K562 (cell line): Measurements from ENCODE around the gene CS. TPM values are rescaled to one million over a fixed set of nuclear protein-coding genes. Genes with fewer than 3 reads are reported as not detected.

Source experiments
- ATAC-seq: fragments of 200-7000 bp; cut with Tn5 transposase; 3 replicates; pipeline ENCODE4 v1.9.1; 2020; ENCODE audit warnings: moderate library complexity
- BruUV-seq: library from RNA; stranded (reverse); fragments of 400-500 nt; replicated peaks from 2 replicates; lab custom pipeline; 2021; lab: Mats Ljungman, UMichigan
- CTCF ChIA-PET: fragments of 300-600 bp; formaldehyde crosslinking; extraction: SDS; loops from one replicate; lab custom pipeline; 2021; ENCODE audit warnings: low intra/inter-chr PET ratio; lab: Yijun Ruan, JAX
- POLR2A ChIA-PET: fragments of 300-600, 350-650 bp; sonication (Branson Sonifier 250); formaldehyde crosslinking; extraction: SDS; loops from one replicate; lab custom pipeline; 2021; ENCODE audit warnings: antibody characterized with exemption, inconsistent platforms; lab: Yijun Ruan, JAX
- DNase-seq, 4 experiments: peaks; one replicate each; pipeline versions ENCODE4 v3.0.0 to v3.0.0-alpha.2; 2011 to 2018; ENCODE audit warnings: low spot score in 3 of 4, mixed read lengths in 3 of 4; ENCODE audit errors: extremely low read depth in 1 of 4
- FAIRE-seq: peaks from 2 replicates; lab custom pipeline; 2011; peaks lifted over from hg19 to GRCh38; lab: Jason Lieb, UNC
- H2AFZ ChIP-seq: 2 replicates; pipeline ENCODE4 v1.6.0; 2011; ENCODE audit warnings: low read depth, low read length, control low read depth, inconsistent platforms
- H3K27ac ChIP-seq: fragments of 200-600 bp; 3 replicates; pipeline ENCODE4 v1.8.0; 2011; ENCODE audit warnings: low read depth, mild to moderate bottlenecking, control low read depth, inconsistent platforms, low read length, moderate library complexity, mixed read lengths; ENCODE audit errors: extremely low read depth
- H3K27me3 ChIP-seq, 2 experiments: fragments of 300-600 bp in 1 of 2; 2 replicates in 1 of 2; 3 replicates in 1 of 2; pipeline versions ENCODE4 v1.6.0 to v1.8.0; 2011; ENCODE audit warnings: inconsistent platforms in 2 of 2, low read length in 2 of 2, mild to moderate bottlenecking in 1 of 2, mixed read lengths in 1 of 2, moderate library complexity in 1 of 2; ENCODE audit not compliant: control insufficient read depth in 2 of 2, insufficient read depth in 2 of 2
- H3K36me3 ChIP-seq: fragments of 300-600 bp; 3 replicates; pipeline ENCODE4 v1.8.0; 2011; ENCODE audit warnings: mild to moderate bottlenecking, low read length, inconsistent platforms; ENCODE audit not compliant: control insufficient read depth, insufficient read depth
- H3K4me1 ChIP-seq, 2 experiments: fragments of 200-600 bp in 1 of 2; replicated peaks in 1 of 2; 2 replicates in 1 of 2; 3 replicates in 1 of 2; pipeline versions ENCODE4 v1.5.1 to v1.8.0; 2011; ENCODE audit warnings: inconsistent platforms in 2 of 2, low read length in 2 of 2, mild to moderate bottlenecking in 1 of 2, mixed read lengths in 1 of 2, moderate library complexity in 1 of 2; ENCODE audit not compliant: control insufficient read depth in 2 of 2, insufficient read depth in 2 of 2
- H3K4me2 ChIP-seq: 2 replicates; pipeline ENCODE4 v1.6.1; 2011; ENCODE audit warnings: low read length, control low read depth, inconsistent platforms, mixed read lengths; ENCODE audit not compliant: insufficient read depth
- H3K4me3 ChIP-seq: fragments of 200-600 bp; sonication (generic), shearing (Covaris generic); 2 replicates; pipeline ENCODE4 v1.5.1; 2016; ENCODE audit warnings: control low read depth, inconsistent platforms
- H3K79me2 ChIP-seq: fragments of 200-600 bp; 3 replicates; pipeline ENCODE4 v1.8.0; 2011; ENCODE audit warnings: low read length, inconsistent platforms; ENCODE audit not compliant: control insufficient read depth, insufficient read depth
- H3K9ac ChIP-seq, 2 experiments: 2 replicates each; pipeline versions ENCODE4 v1.6.0 to v1.6.1; 2011; ENCODE audit warnings: low read depth in 2 of 2, low read length in 2 of 2, control low read depth in 1 of 2, inconsistent platforms in 1 of 2, mild to moderate bottlenecking in 1 of 2, mixed read lengths in 1 of 2; ENCODE audit not compliant: insufficient read depth in 1 of 2
- H3K9me1 ChIP-seq: one replicate; pipeline ENCODE4 v1.6.0; 2011; ENCODE audit warnings: inconsistent platforms, mild to moderate bottlenecking, low read length, moderate library complexity; ENCODE audit not compliant: control insufficient read depth, insufficient read depth
- H3K9me3 ChIP-seq: replicated peaks from 2 replicates; pipeline ENCODE4 v1.5.1; 2011; ENCODE audit warnings: low read depth, low read length, inconsistent platforms; ENCODE audit not compliant: control insufficient read depth, insufficient read depth
- H4K20me1 ChIP-seq: replicated peaks from 2 replicates; pipeline ENCODE4 v1.6.1; 2011; ENCODE audit warnings: low read length, inconsistent platforms, mixed read lengths; ENCODE audit not compliant: control insufficient read depth, insufficient read depth
- ARHGAP35 ChIP-seq: fragments of 450-650 bp; IDR thresholded peaks from 2 replicates; pipeline ENCODE4 v1.6.1; 2018; ENCODE audit not compliant: partially characterized antibody
- ARID1B ChIP-seq: fragments of 450-650 bp; IDR thresholded peaks from 2 replicates; pipeline ENCODE4 v1.6.1; 2016; ENCODE audit warnings: antibody characterized with exemption, mild to moderate bottlenecking, inconsistent platforms
- NFIC ChIP-seq: fragments of 450-650 bp; IDR thresholded peaks from 2 replicates; pipeline ENCODE4 v1.6.1; 2017; ENCODE audit warnings: mild to moderate bottlenecking, inconsistent platforms
- NR2C2 ChIP-seq, 2 experiments: fragments of 200-800 bp in 1 of 2; sonication (Bioruptor generic) in 1 of 2; sonication (generic) in 1 of 2; formaldehyde crosslinking in 1 of 2; IDR thresholded peaks; 2 replicates each; pipeline versions ENCODE4 v1.6.1 to v1.8.0; 2016 to 2022; ENCODE audit warnings: mild to moderate bottlenecking in 1 of 2, missing compliant biosample characterization in 1 of 2, missing genetic modification characterization in 1 of 2, missing genetic modification reagents in 1 of 2
- POLR3G ChIP-seq: IDR thresholded peaks from 2 replicates; pipeline ENCODE4 v1.6.1; 2011; ENCODE audit not compliant: insufficient read length, insufficient replicate concordance; ENCODE audit errors: extremely low read depth
- SMC3 ChIP-seq: conservative IDR thresholded peaks from 2 replicates; pipeline ENCODE4 v1.6.1; 2011; ENCODE audit warnings: low read depth, low read length, improper control_type of control experiment; ENCODE audit not compliant: insufficient read depth
- SNRNP70 ChIP-seq: fragments of 200-400 bp; formaldehyde crosslinking; optimal IDR thresholded peaks from 2 replicates; pipeline ENCODE3; 2017; ENCODE audit warnings: low read depth, low read length
- ZNF311 ChIP-seq: fragments of 250-450 bp; sonication (Bioruptor Pico); IDR thresholded peaks from 2 replicates; pipeline ENCODE4 v1.4.0; 2020; ENCODE audit warnings: mild to moderate bottlenecking, moderate library complexity
- ZNF584 ChIP-seq: fragments of 200-800 bp; sonication (Bioruptor generic); IDR thresholded peaks from 2 replicates; pipeline ENCODE4 v1.6.1; 2016; ENCODE audit warnings: low read depth, mild to moderate bottlenecking, missing genetic modification characterization, missing compliant biosample characterization
- ZSCAN32 ChIP-seq: fragments of 450-650 bp; formaldehyde crosslinking; IDR thresholded peaks from 2 replicates; pipeline ENCODE4 v1.4.0; 2020; ENCODE audit warnings: mild to moderate bottlenecking, moderate library complexity
- WGBS: fragments of 100-300 bp; shearing (Covaris generic); methylation state at CpG from one replicate; pipeline ENCODE4 v1.1.6; 2016; ENCODE audit warnings: low coverage, mixed read lengths; ENCODE audit not compliant: insufficient coverage; ENCODE audit errors: missing lambda C conversion rate; 5-methylcytosine and 5-hydroxymethylcytosine counted together
- in situ Hi-C: fragments of 300-500 bp; cut with MboI; formaldehyde crosslinking; loops from 4 replicates; pipeline ENCODE4 v1.15.0; 2018; ENCODE audit warnings: inconsistent platforms, mixed read lengths
- intact Hi-C: fragments of 100-400 bp; cut with micrococcal nuclease; formaldehyde crosslinking; loops from 2 replicates; pipeline ENCODE4 v1.14.2; 2022
- polyA plus RNA-seq, 8 experiments: library from polyadenylated mRNA; depleted of rRNA in 4 of 8; stranded (reverse) in 5 of 8; unstranded in 3 of 8; fragments of >200 nt; fragmentation: Nextera tagmentation in 2 of 8; fragmentation: Illumina TruSeq in 1 of 8; extraction: Ambion mirVana in 2 of 8; extraction: Trizol in 1 of 8; gene quantifications; 2 replicates each; pipeline versions ENCODE4 v1.2.1 to v1.2.3, GENCODE V29; 2011 to 2014; ENCODE audit warnings: inconsistent platforms in 1 of 8, missing spikeins in 1 of 8
- total RNA-seq, 7 experiments: library from RNA; depleted of rRNA in 6 of 7; stranded (reverse); fragments of >200 nt in 6 of 7; fragmentation: Illumina TruSeq in 2 of 7; extraction: Trizol in 2 of 7; gene quantifications; 2 replicates each; pipeline versions ENCODE4 v1.2.1 to v1.2.3, GENCODE V29; 2011 to 2021; ENCODE audit warnings: low replicate concordance in 1 of 7
- TF ChIP-seq, protein P1 (sequence below): sonication (generic); formaldehyde crosslinking; IDR thresholded peaks from 2 replicates; pipeline ENCODE4 v1.8.1; 2022; ENCODE audit warnings: missing genetic modification reagents
- TF ChIP-seq, protein P2 (sequence below): fragments of 250-450 bp; sonication (Bioruptor Pico); IDR thresholded peaks from 2 replicates; pipeline ENCODE4 v1.5.0; 2021
- TF ChIP-seq, protein P3 (sequence below): fragments of 200-800 bp; sonication (Bioruptor generic); IDR thresholded peaks from 2 replicates; pipeline ENCODE4 v1.6.1; 2016; ENCODE audit warnings: missing genetic modification characterization, missing compliant biosample characterization
- TF ChIP-seq, protein P4 (sequence below): fragments of 450-650 bp; formaldehyde crosslinking; IDR thresholded peaks from 2 replicates; pipeline ENCODE4 v1.4.0; 2020; ENCODE audit warnings: mild to moderate bottlenecking, mixed read lengths

CS gene
- total and polyA plus RNA-seq, 9 of the 15 experiments (the other 6 are each of a cell fraction or from before 2014, with no cell fraction given): 99.9 to 390 (median 149) TPM

DNA sequence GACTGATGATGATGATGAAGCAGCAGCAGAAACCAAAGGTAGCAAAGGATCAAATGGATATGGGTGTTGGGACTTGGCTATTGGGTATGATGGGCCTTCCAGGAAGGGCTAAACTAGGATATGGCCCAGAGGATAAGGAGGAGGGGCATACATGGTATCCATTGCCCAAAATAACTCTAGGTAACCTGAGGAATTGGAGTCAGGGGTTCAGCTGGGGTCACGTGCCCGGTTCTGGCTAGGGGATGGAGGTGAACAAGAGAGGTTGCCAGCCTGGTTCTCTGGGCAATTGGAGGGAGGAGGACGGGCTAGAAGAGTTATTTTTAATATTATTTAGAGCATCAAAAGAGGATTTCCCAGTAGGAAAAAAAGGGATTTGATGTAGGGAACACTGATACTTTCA, 39.2 kb downstream of the CS start:
- Histone ChIP-seq H3K79me2 (peaks cover 21% of the 10 kb centered on the region), H3K9ac (no peak overlapping the region), H3K9me1 (no peaks in the 10 kb centered on the region), H4K20me1 (peaks cover 6% of the 10 kb centered on the region), H3K9me3 (no peaks in the 10 kb centered on the region), H3K36me3 (peaks cover 13% of the 10 kb centered on the region; the same call in 2 of the 3 replicates), H2AFZ (no peak overlapping the region), H3K27ac (no peak overlapping the region), H3K4me1 (peaks cover 18 to 23% of the 10 kb centered on the region in 2 experiments; a peak in 4 of 5 replicates), H3K4me2 (no peak overlapping the region), H3K27me3 (no peaks in the 10 kb centered on the region), H3K4me3 (no peak overlapping the region)
- intact Hi-C loops (loop anchor here (2.0 kb wide), 1 partner anchor 68 kb away; no protein-coding TSS in a partner anchor), in situ Hi-C loops (no loop called here)
- FAIRE-seq: no peak
- ChIA-PET CTCF (no interaction called here), POLR2A (interaction anchor here (0.7 to 1.2 kb wide), 2 partner anchors 8 to 10 kb away, joined by 3 to 4 read pairs; no protein-coding TSS in a partner anchor)
- no peak for DNase-seq
- WGBS: 68% methylated on average over 3 of the region's 3 CpGs
- no TSS peak for BruUV-seq
- ATAC-seq: no peak
- TF ChIP-seq SNRNP70 (no peak), POLR3G (no peak), ARHGAP35 (no peak), ZNF311 (CRISPR knock-in tag) (no peak), NR2C2 (CRISPR knock-in tag; IDR thresholded peaks at IDR 0.05) (no peak), NR2C2 (tag; IDR thresholded peaks at IDR 0.05) (no peak), ZNF584 (CRISPR knock-in tag) (no peak), SMC3 (no peak), ZSCAN32 (CRISPR knock-in tag) (no peak), ARID1B (no peak), NFIC (no peak)
- TF ChIP-seq, protein P1, sequence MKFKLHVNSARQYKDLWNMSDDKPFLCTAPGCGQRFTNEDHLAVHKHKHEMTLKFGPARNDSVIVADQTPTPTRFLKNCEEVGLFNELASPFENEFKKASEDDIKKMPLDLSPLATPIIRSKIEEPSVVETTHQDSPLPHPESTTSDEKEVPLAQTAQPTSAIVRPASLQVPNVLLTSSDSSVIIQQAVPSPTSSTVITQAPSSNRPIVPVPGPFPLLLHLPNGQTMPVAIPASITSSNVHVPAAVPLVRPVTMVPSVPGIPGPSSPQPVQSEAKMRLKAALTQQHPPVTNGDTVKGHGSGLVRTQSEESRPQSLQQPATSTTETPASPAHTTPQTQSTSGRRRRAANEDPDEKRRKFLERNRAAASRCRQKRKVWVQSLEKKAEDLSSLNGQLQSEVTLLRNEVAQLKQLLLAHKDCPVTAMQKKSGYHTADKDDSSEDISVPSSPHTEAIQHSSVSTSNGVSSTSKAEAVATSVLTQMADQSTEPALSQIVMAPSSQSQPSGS (CRISPR knock-in tag): no peak
- TF ChIP-seq, protein P2, sequence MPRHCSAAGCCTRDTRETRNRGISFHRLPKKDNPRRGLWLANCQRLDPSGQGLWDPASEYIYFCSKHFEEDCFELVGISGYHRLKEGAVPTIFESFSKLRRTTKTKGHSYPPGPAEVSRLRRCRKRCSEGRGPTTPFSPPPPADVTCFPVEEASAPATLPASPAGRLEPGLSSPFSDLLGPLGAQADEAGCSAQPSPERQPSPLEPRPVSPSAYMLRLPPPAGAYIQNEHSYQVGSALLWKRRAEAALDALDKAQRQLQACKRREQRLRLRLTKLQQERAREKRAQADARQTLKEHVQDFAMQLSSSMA (CRISPR knock-in tag): no peak
- TF ChIP-seq, protein P3, sequence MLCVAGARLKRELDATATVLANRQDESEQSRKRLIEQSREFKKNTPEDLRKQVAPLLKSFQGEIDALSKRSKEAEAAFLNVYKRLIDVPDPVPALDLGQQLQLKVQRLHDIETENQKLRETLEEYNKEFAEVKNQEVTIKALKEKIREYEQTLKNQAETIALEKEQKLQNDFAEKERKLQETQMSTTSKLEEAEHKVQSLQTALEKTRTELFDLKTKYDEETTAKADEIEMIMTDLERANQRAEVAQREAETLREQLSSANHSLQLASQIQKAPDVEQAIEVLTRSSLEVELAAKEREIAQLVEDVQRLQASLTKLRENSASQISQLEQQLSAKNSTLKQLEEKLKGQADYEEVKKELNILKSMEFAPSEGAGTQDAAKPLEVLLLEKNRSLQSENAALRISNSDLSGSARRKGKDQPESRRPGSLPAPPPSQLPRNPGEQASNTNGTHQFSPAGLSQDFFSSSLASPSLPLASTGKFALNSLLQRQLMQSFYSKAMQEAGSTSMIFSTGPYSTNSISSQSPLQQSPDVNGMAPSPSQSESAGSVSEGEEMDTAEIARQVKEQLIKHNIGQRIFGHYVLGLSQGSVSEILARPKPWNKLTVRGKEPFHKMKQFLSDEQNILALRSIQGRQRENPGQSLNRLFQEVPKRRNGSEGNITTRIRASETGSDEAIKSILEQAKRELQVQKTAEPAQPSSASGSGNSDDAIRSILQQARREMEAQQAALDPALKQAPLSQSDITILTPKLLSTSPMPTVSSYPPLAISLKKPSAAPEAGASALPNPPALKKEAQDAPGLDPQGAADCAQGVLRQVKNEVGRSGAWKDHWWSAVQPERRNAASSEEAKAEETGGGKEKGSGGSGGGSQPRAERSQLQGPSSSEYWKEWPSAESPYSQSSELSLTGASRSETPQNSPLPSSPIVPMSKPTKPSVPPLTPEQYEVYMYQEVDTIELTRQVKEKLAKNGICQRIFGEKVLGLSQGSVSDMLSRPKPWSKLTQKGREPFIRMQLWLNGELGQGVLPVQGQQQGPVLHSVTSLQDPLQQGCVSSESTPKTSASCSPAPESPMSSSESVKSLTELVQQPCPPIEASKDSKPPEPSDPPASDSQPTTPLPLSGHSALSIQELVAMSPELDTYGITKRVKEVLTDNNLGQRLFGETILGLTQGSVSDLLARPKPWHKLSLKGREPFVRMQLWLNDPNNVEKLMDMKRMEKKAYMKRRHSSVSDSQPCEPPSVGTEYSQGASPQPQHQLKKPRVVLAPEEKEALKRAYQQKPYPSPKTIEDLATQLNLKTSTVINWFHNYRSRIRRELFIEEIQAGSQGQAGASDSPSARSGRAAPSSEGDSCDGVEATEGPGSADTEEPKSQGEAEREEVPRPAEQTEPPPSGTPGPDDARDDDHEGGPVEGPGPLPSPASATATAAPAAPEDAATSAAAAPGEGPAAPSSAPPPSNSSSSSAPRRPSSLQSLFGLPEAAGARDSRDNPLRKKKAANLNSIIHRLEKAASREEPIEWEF (CRISPR knock-in tag): no peak
- TF ChIP-seq, protein P4, sequence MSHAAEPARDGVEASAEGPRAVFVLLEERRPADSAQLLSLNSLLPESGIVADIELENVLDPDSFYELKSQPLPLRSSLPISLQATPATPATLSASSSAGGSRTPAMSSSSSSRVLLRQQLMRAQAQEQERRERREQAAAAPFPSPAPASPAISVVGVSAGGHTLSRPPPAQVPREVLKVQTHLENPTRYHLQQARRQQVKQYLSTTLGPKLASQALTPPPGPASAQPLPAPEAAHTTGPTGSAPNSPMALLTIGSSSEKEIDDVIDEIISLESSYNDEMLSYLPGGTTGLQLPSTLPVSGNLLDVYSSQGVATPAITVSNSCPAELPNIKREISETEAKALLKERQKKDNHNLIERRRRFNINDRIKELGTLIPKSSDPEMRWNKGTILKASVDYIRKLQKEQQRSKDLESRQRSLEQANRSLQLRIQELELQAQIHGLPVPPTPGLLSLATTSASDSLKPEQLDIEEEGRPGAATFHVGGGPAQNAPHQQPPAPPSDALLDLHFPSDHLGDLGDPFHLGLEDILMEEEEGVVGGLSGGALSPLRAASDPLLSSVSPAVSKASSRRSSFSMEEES: no peak
